AG04450 (cell line): ENCODE data around the gene OMG. TPM values are rescaled to one million over a fixed set of nuclear protein-coding genes. Genes with fewer than 3 reads are reported as not detected.

ENCODE experiments used
- CTCF ChIA-PET: fragments of 300-600, 350-600 bp; formaldehyde crosslinking; extraction: SDS; loops from one replicate; lab custom pipeline; 2022; ENCODE audit warnings: antibody characterized with exemption, inconsistent platforms; lab: Charles Lee
- POLR2A ChIA-PET: fragments of 350-600 bp; formaldehyde crosslinking; extraction: SDS; loops from one replicate; lab custom pipeline; 2021; ENCODE audit warnings: antibody characterized with exemption, inconsistent platforms; lab: Yijun Ruan, JAX
- DNase-seq: peaks from one replicate; pipeline ENCODE4 v3.0.0-alpha.2; 2011; ENCODE audit warnings: low read depth, low spot score
- H3K27ac ChIP-seq: one replicate; pipeline ENCODE4 v1.5.1; 2012; ENCODE audit warnings: low read depth, low read length, control low read depth
- H3K27me3 ChIP-seq: one replicate; pipeline ENCODE4 v1.6.0; 2012; ENCODE audit warnings: low read length; ENCODE audit not compliant: control insufficient read depth, insufficient read depth
- H3K4me3 ChIP-seq: 2 replicates; pipeline ENCODE4 v1.5.1; 2011; ENCODE audit warnings: mild to moderate bottlenecking, low read depth, low read length, control low read depth
- H3K9me3 ChIP-seq: 2 replicates; pipeline ENCODE4 v1.5.1; 2012; ENCODE audit warnings: low read length; ENCODE audit not compliant: control insufficient read depth, insufficient read depth
- CTCF ChIP-seq: IDR thresholded peaks from 2 replicates; pipeline ENCODE4 v1.5.1; 2011; ENCODE audit warnings: low read depth, low read length, control low read depth, inconsistent platforms
- polyA plus RNA-seq: library from polyadenylated mRNA; depleted of rRNA; stranded (reverse); fragments of >200 nt; gene quantifications from 2 replicates; pipeline ENCODE4 v1.2.3, GENCODE V29; 2011

Gene OMG
- polyA plus RNA-seq, 1 experiment, result 1.8 TPM

GRCh38 chr17:31252741-31253140 is 44.3 kb downstream of the OMG start:
- H3K27me3 ChIP-seq, result no peaks in the 10 kb centered on the region
- no peak for DNase-seq
- TF ChIP-seq CTCF, result no peak
- no peaks in the 10 kb centered on the region for H3K9me3 ChIP-seq
- ChIA-PET POLR2A (no interaction called here), CTCF (interaction anchor here (0.6 to 0.8 kb wide), 2 partner anchors 15 to 91 kb away, joined by 3 to 5 read pairs; no protein-coding TSS in a partner anchor)
- no peak overlapping the region for H3K27ac ChIP-seq
- H3K4me3 ChIP-seq, result no peak overlapping the region

GRCh38 chr17:31251970-31252328 is 45.1 kb downstream of the OMG start:
- Histone ChIP-seq H3K4me3 (no peak overlapping the region), H3K27me3 (no peaks in the 10 kb centered on the region), H3K9me3 (no peaks in the 10 kb centered on the region), H3K27ac (no peak overlapping the region)
- TF ChIP-seq CTCF, result no peak
- CTCF ChIA-PET, result interaction anchor here (0.8 kb wide), 1 partner anchor 14 kb away, joined by 3 read pairs; no protein-coding TSS in a partner anchor
- POLR2A ChIA-PET, result interaction anchor here (1.0 kb wide), 1 partner anchor 890 kb away, joined by 6 read pairs; no protein-coding TSS in a partner anchor
- no peak for DNase-seq

- Histone ChIP-seq H3K27ac (no peak overlapping the region), H3K4me3 (no peak overlapping the region), H3K9me3 (no peaks in the 10 kb centered on the region), H3K27me3 (no peaks in the 10 kb centered on the region)
- no peak for TF ChIP-seq CTCF
- POLR2A ChIA-PET, result interaction anchor here (1.0 kb wide), 1 partner anchor 890 kb away, joined by 6 read pairs; no protein-coding TSS in a partner anchor
- CTCF ChIA-PET, result interaction anchor here (0.8 kb wide), 1 partner anchor 13 kb away, joined by 3 read pairs; no protein-coding TSS in a partner anchor
- DNase-seq, result no peak
These were observed 45.7 kb downstream of the OMG start for GRCh38 chr17:31251105-31251969.

GRCh38 chr17:31250229-31250628 is 46.8 kb downstream of the OMG start:
- no peak for DNase-seq

More at GRCh38 chr17:31250229-31250628, 46.8 kb downstream of the OMG start:
- H3K27me3 ChIP-seq, result no peaks in the 10 kb centered on the region
- no peaks in the 10 kb centered on the region for H3K9me3 ChIP-seq
- POLR2A ChIA-PET, result no interaction called here
- TF ChIP-seq CTCF, result no peak
- H3K27ac ChIP-seq, result no peak overlapping the region
- CTCF ChIA-PET, result no interaction called here
- H3K4me3 ChIP-seq, result no peak overlapping the region
